GM21576 (cell line): ENCODE measurements around the gene B4GALT7.
"Not testable (repeated sequence)": the region's sequence is repeated elsewhere in the genome, so short reads cannot be mapped to it uniquely, and the experiment has no call there.

Experiments
- ATAC-seq: cut with Tn5 transposase; IDR thresholded peaks from one replicate; pipeline ENCODE4 v1.9.1; 2021; ENCODE audit warnings: mild to moderate bottlenecking, moderate library complexity; ENCODE audit not compliant: unreplicated experiment

Gene B4GALT7

GRCh38 chr5:177608243-177609075 is 8.5 kb downstream of the B4GALT7 start:
- ATAC-seq = no peak

- ATAC-seq = no peak
These were observed 9.4 kb downstream of the B4GALT7 start for GRCh38 chr5:177609076-177610059.

- ATAC-seq = no peak
These were observed 10.3 kb downstream of the B4GALT7 start for GRCh38 chr5:177610131-177610769.

- ATAC-seq = no peak
These were observed 11.0 kb downstream of the B4GALT7 start for GRCh38 chr5:177610770-177611445.

- ATAC-seq = no peak
These were observed 11.7 kb downstream of the B4GALT7 start for GRCh38 chr5:177611446-177612214.

- no peak for ATAC-seq
These were observed 12.3 kb downstream of the B4GALT7 start for GRCh38 chr5:177612215-177612673.

- ATAC-seq = no peak
These were observed 20.6 kb downstream of the B4GALT7 start for GRCh38 chr5:177620560-177620959.

GRCh38 chr5:177624172-177624571 is 24.2 kb downstream of the B4GALT7 start:
- not testable (repeated sequence) for ATAC-seq

GRCh38 chr5:177630186-177630585 is 30.3 kb downstream of the B4GALT7 start:
- ATAC-seq = not testable (repeated sequence)

- not testable (repeated sequence) for ATAC-seq
These were observed 35.0 kb downstream of the B4GALT7 start for GRCh38 chr5:177634912-177635311.

- not testable (repeated sequence) for ATAC-seq
These were observed 45.5 kb downstream of the B4GALT7 start for GRCh38 chr5:177645462-177645861.

GRCh38 chr5:177651235-177651634 is 51.3 kb downstream of the B4GALT7 start:
- ATAC-seq = not testable (repeated sequence)

GRCh38 chr5:177657846-177658245 is 57.9 kb downstream of the B4GALT7 start:
- ATAC-seq = not testable (repeated sequence)

- ATAC-seq = not testable (repeated sequence)
These were observed 58.6 kb downstream of the B4GALT7 start for GRCh38 chr5:177658542-177658941.
